Activated T-cell treated with anti-CD3 and anti-CD28 coated beads for 48 hours (primary cell): ENCODE measurements around the gene AUTS2.

Source experiments
- DNase-seq: peaks from one replicate; pipeline ENCODE4 v3.0.0-alpha.2; 2020; ENCODE audit warnings: low read depth

Gene AUTS2

DNA sequence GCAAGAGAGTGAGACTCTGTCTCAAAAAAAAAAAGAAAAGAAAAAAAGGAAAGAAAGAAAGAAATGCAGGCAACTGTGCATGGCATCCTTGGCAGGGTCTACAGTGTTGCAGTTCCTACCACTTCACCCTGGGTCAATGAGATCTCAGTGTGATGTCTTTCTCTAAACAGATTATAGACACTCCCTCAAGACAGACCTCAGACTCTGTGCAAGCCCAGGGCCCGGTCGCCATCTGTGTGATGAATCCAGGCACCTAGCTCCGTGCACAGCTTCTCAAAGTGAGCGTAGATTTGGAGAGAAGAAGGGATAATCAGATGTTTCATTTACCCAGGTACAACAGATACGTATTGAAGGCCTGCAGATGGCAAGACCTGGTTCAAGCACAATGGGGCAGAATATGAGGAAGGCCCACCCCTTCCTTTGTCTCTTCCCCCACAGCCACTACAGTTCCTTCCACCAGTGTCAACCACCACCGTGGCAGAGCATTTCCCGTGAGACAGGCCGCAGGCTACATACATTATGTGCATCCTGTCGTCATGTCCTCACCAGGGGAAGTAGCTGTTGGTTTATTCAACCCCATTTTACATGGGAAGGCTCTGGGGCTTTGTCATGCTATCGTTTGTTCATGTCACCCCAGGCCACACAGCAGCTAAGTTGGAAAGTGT is 1062.0 kb downstream of the AUTS2 start:
- DNase-seq: no peak

DNA sequence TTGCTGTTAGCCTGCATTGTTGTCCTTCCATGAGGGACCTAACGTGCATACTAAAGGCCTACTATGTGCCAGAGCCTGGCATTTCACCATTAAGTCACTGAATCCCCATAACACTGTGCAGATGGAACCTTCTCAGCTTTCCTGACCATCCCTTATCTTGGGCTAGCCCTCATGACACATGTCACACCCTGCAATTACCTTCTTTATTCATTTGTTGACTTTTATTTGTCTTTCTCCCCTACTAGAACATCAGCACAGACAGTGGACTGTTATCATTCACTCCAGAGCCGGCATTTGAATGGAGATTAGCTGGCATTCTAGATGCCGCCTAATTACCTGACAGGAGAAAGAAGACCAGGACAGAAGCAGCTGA is 1062.5 kb downstream of the AUTS2 start:
- no peak for DNase-seq

DNA sequence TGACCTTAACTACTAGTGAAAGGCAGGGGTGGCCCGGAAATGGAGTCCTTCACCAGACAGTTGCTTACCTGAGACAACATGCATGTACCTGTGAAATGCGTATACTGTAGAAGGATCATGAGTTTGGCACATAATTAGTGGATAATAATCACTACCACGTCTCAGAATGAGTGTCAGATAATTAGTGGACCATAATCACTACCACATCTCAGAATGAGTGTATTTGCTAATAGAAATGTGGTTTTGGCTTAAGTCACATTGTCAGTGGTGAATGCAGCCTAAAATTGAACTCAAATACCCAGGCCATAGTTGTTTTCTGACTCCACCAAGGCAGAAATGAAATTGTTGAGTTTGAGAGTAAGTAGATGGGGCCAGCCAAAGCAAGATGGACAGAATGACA is 1065.4 kb downstream of the AUTS2 start:
- no peak for DNase-seq

DNA sequence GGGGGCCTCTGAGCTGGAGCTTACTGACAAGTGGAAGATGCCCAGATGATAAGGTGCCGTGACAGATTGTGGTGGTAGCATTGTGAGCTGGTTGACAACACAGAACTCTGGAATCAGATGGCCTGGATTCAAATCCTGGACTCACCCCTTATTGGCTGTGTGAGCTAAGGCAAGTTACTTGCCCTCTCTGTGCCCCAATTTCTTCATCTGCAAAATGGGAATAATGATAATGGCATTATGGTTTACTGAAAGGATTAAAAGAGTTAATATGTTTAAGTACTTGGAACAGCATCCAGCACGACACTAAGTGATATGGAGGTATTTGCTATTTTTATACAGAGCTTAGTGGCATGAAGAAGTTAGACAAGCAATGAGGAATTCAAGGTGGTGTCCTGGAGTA is 1067.7 kb downstream of the AUTS2 start:
- DNase-seq: no peak

DNA sequence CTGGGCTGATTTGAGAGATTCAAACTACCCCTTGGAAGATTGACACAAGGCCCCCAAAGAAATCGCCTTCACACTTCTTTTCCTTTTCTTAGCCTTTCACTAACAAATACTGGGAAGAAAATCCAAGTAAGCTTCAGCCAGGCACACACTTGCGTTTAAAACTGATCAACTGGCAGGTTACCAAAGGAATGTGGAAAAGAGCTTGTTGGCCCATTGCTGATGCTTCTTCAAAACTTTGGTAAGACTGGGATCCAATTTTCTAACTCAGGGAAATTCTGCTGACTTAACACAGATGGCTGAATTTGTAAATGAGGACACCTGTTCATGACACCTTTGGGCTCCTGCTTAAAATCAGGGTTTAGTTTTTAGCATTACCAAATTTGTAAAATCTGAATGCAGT is 1069.1 kb downstream of the AUTS2 start:
- no peak for DNase-seq

DNA sequence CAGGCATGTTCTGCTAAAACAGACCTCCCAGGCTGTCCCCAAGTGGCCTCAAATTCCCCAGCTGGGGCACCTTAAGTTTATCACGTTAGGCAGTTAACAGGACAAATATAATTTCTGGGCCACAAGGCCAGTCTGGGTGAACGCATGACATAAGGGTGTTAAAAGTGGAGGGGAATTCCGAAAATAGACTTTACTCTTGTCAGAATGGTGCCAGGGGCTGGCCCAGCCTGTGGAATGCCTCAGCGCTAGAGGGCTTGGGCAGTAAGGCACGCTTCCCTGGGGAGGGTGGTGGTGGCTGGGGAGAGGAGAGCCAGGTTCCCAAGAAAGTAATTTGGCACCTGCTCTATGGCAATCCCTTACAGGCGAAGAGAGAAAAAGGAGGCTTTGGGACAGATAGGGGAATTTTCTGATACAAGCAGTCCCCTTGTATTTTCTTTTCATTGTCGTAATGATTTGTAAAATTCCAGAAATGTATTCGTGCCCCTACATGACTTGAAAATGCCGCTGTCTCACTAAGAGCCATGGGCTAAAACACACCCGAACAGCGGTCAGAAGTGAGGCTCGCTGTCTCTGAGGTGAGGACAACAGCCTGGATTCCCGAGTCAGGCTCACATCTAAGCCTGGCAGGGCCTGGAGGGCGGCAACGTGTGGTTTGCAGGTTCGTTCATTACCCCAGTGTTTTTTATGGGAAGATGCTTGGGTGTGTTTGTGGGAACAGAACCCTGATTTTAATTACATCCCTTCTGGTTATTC is 1070.5 kb downstream of the AUTS2 start:
- no peak for DNase-seq

DNA sequence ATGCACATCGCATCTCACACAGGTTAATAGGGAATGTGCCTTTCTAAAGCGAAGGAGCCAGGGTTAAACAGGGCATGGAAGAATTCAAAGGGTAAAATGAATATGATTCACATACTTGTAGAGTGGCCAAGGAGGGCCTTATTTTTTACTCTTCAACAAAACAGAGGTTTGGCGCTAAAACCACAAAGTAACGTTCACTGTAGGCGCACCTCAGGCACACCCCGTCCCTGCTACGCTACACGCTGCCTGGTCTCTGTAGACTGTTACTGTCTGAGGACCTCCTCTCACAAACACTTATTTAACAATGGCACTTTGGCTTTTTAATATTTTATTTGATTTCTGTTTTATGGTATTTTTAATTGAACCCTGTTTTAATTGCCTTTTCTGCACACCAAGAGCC is 1071.6 kb downstream of the AUTS2 start:
- no peak for DNase-seq

DNA sequence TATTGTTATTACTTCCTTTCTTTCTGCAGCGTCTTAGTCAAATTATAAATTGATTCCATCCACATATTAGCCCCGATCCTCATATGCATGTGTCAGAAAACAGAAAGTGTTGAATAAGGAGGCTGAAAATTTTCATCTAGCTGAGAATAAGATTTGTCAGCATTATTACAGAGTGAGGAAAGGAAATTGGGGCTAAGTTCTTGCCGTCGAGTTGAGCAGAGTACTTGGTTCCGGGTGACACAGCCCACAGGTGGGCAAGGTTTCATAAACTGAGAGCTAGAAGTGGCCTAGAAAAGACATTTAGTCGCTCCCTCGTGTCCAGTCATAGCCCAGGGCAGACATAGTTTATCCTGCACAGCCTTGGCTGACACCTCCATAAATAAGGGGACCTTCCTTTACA is 1072.0 kb downstream of the AUTS2 start:
- no peak for DNase-seq

DNA sequence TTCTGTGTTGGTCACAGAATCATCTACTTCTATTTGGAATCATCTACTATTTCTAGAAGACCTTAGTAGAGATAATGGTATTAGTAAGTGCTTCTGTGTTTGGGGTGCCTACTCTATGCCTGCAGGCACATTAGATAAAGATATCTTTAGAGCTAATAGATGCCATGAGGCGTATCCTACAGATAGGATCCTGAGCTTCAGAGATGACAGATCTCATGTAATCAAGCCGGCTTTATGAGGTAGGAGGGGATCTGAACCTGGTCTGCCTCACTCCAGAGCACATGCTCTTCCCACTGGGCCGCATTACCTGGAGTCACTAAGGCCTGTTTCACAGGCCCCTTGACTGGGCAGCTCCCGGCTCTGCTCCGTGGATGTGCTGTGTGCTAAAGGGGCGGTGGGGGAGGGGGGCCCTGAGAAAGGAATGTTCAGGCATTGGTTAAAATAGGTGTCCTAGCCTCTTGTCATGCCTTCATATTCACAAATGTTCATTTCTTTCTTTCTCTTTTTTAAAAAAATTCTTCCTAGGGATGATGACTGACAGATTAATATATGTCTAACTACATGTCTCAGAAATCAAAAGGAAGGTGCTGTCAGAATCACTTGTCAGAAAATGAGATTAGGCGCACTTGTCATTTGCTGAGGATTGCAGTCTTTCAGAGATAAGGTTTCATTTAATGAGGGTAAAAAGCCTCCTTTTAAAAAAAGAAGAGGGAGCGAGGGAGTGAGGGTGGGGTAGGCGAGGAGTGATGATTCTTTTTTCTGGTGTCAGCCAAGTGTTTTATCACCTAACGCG is 1075.7 kb downstream of the AUTS2 start:
- DNase-seq: no peak

DNA sequence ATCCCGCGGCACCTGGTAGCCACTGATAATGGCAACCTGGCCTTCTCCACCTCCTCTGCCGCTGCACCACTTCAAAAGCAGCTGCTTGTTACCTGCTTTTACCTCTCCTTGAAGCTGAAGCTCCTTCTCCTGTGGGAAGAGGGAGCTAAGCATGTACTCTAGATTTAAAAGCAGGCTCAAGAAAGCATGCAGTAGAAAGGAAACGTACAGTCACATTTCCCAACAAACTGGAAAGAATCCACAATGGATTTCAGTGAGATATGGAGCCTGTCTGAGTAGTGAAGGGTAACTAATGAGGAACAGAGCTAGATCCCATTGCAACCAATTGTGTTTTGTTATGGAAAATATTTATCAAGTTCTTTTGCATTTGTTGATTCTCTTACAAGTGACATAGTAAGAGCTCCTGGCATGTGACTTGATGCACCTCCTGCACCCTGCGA is 1076.3 kb downstream of the AUTS2 start:
- no peak for DNase-seq

DNA sequence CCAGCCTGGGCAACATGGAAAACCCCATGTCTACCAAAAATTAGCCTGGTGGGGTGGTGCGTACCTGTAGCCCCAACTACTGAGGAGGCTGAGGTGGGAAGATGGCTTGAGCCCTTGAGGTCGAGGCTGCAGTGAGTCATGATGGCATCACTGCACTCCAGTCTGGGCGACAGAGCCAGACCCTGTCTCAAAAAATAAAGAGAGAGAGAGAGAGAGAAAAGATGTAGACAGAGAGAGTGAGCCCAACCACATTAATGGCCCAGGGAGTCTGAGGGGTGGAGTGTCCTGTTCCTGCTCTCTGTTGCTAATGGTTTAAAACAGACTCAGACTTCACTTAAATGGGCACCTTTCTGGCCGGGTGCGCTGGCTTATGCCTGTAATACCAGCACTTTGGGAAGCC is 1078.0 kb downstream of the AUTS2 start:
- DNase-seq: no peak

DNA sequence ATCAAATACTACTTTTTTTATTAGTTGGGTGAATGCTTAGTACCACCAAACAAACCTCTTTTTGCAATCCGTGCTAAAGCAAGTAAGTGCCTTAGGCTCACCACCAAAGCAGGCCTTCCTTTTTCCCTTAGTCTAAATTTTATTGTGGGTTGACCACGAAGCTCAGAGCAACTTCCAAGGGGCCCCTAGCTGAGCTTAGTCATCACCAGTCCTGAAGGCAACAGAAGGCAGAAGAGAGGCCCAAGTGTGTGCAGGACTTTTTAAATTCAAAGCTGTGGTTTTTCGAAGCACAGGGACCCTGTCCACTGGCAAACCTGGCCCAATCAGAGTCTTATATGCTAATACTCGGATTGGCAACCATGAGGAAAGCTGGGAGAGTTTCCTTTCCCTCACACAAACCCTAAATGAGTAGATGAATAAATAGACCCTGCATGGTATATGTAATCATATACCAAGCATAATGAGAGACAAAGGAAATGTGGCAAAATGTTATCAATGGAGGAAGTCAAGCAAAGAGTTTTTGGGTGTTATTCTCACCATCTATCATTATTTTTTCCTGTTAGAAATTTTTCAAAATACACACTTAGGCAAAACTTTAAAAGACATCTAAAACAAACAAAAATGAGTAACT is 1080.5 kb downstream of the AUTS2 start:
- DNase-seq: no peak

DNA sequence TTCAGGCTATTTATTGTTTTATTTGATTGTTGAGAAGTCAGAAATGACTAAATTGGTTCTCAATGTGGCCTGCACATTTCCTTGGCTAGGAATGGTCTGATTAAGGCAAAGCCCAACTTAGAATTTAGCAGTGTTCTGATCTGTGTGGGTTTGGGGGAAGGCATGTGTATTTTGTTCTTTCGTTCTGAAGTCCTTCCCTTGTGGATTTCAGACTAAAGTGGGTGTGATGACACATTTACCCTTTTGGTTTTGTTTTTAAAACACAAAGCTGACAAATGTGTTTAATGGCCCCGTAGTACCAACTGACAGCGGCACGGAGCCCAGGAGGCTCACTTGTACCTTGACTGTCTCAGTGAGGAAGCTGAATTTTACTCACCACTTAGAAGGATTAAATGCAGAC is 1081.4 kb downstream of the AUTS2 start:
- DNase-seq: no peak

DNA sequence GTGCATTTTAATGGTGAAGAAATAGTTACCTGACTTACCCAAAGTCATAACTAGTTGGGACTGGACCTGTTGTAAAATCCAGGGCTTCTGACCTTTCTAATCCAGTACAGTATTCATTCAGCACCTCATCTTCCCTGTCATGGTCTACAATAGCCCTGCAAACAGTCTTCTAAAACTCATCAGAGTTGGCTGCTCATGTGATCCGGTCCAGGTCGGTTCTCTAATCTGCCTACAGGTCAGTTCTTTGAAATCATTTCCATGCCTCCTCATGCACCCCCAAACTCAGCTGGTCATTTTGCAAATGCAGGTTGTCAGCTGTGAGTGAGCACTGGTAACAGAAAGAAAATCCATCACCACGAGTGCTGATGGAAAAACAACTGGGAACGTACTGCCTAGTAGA is 1082.0 kb downstream of the AUTS2 start:
- no peak for DNase-seq

DNA sequence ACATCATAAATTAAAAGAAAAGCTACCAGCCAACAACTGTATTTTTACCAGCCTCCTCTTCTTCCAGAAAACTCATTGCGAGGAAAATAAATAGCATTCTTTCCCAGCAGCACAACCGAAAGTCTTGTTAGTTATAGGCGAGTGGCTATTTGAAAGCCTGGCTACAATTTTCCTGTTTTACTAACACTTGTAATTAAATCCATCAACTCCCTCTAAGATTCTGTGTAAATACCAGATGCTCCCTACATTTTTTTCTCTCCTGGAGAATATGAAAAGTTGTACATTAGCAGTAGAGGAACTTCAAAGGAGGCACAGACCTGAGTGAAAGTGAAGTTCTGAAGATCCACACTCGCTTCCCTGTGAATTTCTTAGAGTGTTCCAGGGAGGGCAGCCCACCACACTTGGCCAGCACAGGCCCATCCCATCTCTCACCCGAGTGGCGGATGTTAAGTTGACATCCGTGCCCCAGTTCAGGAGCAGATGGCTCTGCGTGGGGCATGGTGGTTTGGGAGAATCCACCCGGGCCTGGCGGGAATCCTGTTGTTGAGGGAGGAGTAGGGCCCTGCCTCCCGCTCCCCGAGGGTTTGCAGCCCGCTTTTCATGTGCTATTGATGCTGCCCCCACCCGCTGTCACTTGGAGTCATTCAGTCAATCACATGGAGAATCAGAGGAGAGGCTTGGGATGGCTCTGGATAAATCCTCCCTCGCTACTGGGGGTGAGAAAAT is 1082.6 kb downstream of the AUTS2 start:
- DNase-seq: no peak

DNA sequence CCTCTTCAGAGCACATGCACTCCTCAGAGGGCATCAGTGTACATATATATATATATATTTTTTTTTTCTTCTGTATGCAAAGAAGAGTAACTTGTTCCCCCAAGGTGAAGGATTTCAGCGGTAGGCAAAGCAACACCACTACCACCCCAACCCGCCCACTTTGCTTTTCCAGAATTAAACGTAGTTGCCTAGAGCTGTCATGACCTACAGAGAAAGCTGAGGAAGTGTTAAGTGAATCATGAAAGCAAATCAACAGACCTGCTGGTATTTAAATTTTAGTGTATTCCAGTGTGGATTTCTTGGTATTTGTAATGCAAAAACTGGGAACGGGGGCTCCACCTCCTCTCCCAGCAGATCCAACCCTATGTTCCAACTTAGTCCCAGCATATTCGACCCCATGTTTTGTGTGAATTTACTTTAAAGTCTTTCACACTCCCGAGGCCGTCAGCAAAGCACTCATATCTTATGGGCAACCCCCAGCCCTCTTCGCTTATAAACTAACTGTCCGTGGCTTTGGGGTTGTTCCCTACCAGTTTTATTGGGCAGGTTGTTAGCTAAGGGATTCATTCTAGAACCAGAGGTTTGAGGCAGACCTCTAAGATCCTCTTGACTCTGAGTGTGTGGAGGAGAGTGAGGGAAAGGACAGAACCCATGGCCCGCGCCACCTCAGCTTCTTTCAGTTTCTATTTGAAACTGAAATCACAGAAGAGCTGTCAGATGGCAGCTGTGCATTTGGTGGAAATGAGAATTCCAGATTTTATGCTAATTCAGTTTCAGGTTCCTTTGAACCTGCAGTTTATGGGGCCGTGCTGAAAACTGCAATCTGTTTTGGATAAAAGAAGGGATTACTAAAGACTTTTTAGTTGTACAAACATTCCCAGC is 1083.4 kb downstream of the AUTS2 start:
- DNase-seq: no peak

DNA sequence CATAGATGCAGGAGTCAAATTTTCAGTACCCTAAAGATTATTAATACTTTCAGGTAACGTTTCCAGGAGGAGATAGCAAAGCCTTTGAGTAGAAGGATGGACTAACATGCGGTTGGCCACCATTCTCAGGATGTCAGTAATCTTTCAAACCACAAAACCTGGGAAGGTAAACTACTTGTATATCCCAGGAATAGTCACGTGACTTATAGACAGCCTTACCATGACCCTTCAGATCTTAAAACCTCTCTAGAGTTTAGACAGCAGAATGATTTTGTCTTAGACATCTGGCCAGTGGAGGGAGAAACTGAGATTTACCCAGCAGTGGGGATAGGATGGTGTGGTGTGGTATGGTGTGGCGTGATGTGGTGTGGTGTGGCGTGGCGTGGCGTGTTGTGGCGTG is 1085.9 kb downstream of the AUTS2 start:
- DNase-seq: no peak

DNA sequence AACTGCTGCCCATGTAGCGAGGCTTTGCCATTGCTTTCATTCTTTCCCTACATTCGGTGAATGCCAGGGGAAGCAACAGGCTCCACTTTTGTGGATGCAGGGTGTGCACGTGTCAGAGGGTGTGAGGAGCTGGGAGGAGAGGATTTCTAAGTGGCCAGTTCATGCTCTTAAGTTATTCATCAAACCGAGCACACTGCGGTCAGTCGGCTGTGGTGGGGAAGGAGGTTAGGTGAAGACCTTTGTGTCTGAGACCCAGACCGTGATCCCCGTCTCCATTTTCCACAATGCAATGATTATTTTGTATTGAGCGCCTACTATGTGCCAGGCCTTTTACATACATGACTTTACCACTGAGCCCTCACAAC is 1095.0 kb downstream of the AUTS2 start:
- no peak for DNase-seq

DNA sequence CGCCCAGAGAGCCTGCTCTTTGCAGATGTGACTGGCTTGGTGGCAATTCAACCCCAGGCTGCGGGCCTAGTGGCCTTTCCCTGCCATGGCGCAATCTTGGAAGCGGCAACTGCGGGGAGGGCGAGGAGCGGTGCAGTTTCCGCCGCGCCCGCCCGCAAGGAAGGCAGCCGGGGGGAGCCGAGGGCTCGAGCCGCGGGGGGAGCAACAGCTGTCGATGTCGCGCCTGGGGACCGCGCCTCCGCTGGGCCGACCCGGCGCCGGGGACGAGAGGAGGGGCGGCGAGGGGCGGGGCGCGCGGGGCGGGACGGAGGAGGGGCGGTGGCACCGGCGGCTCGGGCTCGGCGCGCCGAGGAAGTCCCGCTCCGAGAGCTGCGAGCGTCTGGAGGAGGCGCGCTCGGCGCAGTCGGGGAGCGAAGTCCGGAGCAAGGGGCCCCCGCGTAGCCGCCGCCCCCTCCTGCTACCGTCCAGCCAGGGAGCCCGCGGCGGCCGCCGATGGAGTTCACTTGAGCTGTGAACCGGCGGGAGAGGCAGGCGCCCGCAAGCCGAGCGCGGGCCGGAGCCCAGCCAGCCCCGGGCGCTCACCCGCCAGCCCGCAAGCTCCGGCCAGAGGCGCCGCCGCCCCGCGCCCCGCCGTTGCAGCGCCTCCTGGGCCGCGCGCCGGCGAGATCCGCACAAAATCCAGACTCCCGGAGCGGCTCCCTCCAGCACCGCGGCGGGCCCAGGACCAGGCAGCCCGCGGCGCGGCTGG is 1095.6 kb downstream of the AUTS2 start:
- DNase-seq: peak; percentile 38

DNA sequence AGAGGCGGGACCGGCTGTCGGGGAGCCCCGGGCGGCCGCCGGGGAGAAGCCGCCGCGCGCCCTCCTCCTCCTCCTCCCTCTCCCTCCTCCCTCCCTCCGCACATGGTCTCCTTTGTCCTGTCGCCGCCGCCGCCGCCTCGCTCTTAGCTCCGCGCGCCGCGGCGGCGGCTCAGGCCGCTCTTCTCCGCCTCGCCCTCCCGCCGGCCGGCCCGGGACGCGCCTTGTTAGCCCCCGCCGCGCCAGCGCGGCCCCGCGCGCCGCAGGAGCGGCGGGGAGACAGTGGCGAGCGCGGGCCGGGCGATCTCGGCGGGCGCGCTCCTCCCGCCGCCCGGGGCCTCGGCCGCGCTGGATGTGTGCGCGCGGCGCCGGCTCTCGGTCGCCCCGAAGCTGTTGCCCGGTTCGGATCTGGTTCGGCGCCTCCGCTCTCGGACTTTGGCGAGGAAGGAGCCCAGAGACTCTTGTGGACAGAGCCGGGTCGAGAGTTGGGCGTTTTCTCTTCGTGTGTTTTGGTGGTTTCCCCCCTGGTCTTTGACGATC is 1096.2 kb downstream of the AUTS2 start:
- DNase-seq: no peak
